GM19035 (cell line): ENCODE measurements around the gene PPRC1.

Experiments used
- ATAC-seq: cut with Tn5 transposase; IDR thresholded peaks from one replicate; pipeline ENCODE4 v1.9.1; 2021; ENCODE audit not compliant: unreplicated experiment

The PPRC1 gene, protein sequence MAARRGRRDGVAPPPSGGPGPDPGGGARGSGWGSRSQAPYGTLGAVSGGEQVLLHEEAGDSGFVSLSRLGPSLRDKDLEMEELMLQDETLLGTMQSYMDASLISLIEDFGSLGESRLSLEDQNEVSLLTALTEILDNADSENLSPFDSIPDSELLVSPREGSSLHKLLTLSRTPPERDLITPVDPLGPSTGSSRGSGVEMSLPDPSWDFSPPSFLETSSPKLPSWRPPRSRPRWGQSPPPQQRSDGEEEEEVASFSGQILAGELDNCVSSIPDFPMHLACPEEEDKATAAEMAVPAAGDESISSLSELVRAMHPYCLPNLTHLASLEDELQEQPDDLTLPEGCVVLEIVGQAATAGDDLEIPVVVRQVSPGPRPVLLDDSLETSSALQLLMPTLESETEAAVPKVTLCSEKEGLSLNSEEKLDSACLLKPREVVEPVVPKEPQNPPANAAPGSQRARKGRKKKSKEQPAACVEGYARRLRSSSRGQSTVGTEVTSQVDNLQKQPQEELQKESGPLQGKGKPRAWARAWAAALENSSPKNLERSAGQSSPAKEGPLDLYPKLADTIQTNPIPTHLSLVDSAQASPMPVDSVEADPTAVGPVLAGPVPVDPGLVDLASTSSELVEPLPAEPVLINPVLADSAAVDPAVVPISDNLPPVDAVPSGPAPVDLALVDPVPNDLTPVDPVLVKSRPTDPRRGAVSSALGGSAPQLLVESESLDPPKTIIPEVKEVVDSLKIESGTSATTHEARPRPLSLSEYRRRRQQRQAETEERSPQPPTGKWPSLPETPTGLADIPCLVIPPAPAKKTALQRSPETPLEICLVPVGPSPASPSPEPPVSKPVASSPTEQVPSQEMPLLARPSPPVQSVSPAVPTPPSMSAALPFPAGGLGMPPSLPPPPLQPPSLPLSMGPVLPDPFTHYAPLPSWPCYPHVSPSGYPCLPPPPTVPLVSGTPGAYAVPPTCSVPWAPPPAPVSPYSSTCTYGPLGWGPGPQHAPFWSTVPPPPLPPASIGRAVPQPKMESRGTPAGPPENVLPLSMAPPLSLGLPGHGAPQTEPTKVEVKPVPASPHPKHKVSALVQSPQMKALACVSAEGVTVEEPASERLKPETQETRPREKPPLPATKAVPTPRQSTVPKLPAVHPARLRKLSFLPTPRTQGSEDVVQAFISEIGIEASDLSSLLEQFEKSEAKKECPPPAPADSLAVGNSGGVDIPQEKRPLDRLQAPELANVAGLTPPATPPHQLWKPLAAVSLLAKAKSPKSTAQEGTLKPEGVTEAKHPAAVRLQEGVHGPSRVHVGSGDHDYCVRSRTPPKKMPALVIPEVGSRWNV (N-terminal part only)

DNA sequence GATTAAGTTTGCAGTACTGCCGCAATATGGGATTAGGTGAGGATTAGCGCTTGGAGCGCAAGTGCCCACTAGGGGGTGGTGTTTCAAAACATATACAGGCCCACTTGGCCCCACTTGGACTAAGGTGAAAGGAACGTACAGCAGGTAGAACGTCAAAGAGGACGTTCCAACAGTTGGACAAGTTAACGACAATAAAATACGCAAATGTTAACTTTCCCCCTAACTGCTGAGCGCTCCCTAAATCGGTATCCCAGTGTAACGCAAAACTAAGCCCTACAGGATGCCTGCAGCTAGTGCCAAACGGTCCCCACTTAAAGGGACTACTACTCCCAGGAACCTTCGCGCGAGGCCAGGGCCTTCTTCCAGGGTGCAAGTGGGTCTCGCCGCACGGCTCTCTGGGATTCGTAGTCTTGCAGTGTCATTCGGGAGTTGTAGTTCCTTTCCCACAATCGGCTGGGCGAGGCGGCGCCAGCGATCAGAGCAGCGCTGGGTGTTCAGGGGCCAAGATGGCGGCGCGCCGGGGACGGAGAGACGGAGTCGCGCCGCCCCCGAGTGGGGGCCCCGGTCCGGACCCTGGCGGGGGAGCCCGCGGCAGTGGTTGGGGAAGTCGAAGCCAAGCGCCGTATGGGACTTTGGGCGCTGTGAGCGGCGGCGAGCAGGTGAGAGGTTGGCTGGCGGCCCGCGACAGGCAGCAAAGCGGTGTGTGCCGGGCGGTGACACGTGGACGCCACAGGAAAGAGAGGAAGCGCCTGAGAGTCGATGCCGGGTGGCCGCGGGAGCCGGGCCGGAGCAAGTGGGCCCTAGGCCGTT, at the start of gene PPRC1:
PPRC1 (plus strand) TSS at position 478 of the 810 bp plus-strand sequence; CDS start at position 507, 29 bp downstream.
- peak; percentile 92 for ATAC-seq

DNA sequence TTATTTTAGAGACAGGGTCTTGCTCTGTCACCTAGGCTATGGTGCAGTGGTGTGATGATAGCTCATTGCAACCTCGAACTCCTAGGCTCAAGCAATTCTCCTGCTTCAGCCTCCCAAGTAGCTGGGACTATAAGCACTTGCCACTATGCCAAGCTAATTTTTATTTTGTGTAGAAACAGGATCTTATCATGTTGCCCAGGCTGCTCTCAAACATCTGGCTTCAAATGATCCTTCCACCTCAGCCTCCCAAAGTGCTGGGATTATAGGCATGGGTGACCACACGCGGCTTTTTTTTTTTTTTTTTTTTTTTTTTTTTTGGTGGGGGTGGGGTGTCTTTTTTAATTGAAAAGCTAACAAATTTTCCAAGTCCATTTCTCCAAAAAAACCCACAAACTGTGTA, 49.3 kb upstream of the PPRC1 start:
- no peak for ATAC-seq

DNA sequence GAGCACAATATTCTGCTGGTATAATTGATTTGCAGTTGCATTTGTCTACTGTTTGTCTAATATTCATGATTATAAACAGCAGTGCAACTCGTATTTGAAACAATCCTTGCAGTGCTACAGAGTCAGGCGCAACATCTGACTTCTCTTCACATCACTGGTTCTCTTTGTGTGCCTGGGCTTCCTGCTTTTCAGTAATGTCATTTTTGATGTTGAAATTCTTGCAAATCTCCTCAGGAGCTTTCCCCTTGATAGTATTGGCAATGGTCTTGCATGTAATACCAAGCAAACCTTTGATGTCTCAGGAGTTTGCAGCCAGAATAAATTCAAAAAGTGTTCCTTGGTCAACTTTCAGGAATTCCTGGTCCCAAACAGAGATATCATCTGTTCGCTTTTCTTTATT, 47.5 kb upstream of the PPRC1 start:
- no peak for ATAC-seq

DNA sequence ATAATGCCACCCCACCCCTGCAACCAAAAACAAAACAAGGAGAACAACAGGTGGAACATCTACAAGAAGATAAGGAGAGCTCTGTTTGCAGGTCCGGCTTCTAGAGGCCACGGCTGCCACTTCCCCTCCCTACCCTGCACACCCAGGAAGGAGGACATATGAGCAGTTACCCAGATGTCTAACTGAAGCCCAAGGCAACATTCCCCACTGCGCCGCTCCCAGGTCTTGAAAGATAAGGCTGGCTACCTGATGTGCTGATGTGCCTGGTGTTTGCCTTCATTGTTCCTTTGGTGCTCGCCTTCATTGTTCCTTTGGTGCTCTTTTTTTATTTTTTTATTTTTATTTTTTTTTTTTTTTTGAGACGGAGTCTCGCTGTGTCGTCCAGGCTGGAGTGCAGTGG, 46.6 kb upstream of the PPRC1 start:
- ATAC-seq, result no peak

DNA sequence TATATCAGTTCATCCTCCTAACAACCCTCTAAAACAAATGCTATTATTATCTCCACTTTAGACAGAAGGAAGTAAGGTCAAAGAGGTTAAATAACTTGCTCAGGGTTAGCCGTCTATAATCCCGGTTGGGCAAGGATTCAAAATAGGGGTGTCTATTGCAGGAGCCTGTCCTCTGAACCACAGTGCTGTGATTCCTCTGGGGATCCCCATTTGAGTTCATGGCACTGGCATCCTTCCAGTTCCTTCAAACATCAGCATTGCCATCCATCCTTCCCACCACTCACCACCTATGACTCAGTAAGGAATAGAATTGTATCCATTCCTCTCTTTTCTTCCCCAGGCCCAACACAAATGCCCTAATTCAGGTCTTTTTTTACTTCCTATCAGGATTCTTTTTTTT, 42.1 kb upstream of the PPRC1 start:
- ATAC-seq, result no peak

DNA sequence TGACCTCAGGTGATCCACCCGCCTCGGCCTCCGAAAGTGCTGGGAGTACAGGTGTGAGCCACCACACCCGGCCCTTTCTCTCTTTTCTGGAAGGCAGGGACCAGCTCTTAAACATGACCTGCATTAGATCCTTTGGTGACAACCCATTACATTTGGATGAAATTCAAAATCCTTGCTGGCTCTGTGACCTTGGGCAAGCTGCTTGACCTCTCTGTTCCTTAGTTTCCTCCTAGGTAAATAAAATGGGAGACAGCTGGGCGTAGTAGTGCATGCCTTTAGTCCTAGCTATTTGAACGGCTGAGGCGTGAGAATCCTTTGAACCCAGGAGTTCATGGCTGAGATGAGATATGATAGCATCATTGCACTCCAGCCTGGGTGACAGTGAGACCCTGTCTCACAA, 36.4 kb upstream of the PPRC1 start:
- no peak for ATAC-seq

DNA sequence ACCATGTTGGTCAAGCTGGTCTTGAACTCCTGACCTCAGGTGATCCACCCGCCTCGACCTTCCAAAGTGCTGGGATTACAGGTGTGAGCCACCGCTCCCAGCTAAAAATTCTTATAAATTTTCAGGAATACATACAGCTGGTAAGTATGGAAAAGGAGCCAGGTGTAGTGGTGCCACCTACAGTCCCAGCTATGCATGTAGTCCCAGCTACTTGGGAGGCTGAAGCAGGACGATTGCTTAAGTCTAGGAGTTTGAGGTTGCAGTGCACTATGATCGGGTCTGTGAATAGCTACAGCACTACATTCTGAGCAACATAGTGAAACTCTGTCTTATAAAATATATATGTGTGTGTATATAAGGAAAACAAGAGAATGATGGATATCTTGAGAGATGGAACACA, 31.7 kb upstream of the PPRC1 start:
- ATAC-seq, result no peak

DNA sequence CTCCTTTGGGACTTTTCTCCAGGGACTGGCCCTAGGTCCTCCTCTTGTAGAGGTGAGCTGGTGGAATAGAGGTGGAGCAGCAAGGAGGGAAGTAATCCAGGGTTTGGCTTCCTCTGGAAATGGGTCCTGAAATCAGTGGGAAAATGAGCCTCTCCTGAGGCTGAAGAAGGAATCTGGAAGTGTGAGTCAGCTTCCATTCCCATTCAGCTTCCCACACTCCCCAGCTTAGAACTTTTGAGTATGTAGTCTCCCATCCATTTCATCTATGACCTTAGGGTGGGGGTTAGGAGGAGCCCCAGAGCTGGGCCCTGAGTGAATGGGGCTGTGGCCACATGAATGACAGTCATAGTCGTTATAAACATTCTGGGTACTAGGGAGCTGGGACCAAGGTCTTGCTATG, 30.4 kb upstream of the PPRC1 start:
- ATAC-seq, result no peak

DNA sequence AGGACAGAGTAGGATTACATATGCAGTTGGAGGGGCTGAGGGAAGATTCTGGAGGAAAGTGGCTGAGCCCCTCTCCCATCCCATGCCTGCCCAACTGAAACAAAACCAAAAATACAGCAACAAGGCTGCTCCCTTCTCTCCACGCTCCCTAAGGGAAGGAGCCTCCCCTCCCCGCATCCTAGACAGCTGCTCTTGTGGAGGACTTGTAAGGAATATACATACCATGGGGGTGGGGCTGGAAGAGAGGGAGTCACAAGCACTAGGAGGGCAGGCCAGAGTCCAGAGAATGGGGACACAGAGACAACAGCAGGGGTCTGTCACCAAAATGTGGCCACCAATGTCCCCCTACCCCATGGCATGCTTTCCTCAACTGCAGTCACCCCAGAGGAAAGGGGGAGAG, 25.8 kb upstream of the PPRC1 start:
- ATAC-seq, result no peak

DNA sequence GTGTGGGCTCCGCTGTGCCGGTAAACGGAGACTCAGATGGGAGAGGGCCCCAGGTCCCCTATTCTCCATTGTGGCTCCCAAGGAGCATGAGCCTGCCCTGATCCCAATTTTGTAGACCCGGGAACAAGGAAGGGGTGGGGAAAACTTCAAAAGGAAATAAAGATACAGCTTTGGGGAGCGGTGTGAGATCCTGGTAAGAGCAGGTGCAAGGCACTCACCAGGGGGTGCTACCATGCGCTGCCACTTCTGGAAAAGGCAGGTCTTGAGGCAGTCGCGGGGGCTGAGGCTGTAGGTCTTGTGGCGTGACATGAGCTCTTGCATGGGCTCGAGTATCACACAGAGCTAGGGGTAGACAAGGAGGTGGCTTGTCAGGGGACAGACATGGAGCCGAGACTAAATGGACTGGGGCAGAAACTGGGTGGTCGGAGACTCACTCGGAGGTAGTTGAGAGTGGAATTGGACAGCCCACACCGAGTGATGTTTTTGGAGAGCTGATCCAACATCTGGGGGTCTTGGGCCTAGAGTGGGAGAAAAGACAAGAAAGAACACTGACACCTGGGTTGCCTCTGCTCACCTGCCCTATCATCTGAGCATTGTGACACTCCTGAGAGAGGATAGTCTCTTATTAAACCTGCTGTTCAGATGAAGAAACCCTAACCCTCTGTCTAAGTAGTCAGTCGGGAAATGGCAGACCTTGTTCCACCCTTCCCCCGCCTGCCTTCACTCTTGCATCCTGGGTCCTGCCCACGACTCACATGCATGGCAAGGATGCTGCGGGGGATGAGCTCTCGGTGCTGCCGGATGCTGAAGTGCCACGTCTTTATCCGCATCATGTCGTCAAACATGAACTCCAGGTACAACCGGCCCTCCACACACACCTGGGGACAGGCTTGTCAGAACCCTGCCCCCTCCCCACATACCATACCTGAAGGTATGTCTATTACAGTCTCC, 23.4 kb upstream of the PPRC1 start:
- no peak for ATAC-seq

DNA sequence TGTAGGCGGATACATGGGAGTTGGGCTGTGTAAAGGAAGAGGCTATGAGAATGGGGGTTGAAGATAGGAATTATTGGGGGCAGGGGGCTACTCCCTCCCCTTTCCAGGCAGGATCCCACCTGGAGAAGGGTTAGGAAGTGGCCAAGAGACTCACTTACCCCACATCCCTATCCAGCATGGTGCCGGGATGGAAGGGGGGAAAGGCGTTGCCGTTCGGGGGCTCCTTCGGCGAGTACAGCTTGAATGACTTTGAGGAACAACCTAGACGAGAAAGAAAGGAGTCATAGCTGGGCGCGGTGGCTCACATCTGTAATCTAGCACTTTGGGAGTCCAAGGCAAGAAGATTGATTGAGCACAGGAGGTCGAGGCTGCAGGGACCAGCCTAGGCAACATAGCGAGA, 21.6 kb upstream of the PPRC1 start:
- no peak for ATAC-seq

DNA sequence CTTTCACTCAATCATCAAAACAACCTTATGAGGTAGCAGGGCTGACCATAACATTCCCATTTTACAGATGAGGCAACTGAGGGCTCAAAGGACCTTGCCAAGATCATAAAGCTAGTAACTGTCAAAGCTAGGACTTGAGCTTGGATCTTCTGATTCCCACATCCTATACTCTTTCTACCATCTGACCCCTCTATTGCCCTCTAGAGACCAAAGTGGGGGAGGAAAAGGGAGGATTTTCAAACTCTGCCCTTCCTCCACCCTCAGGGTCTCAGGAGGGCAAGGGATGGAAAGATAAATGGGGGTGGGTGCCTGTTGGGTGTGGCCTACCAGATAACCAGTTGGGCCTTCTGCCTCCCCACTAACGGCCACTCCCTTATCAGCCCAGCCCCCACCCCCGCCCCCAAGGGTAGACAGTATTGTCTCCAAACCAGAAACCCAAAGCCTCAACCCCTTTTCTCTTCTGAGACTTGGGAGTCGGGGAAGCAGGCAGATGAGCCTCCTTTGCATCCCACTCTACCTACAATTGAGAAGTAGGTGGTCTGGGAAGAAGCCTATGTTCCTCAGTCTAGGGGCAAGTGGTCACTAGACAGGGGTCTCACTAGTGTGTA, 20.5 kb upstream of the PPRC1 start:
- ATAC-seq, result no peak

DNA sequence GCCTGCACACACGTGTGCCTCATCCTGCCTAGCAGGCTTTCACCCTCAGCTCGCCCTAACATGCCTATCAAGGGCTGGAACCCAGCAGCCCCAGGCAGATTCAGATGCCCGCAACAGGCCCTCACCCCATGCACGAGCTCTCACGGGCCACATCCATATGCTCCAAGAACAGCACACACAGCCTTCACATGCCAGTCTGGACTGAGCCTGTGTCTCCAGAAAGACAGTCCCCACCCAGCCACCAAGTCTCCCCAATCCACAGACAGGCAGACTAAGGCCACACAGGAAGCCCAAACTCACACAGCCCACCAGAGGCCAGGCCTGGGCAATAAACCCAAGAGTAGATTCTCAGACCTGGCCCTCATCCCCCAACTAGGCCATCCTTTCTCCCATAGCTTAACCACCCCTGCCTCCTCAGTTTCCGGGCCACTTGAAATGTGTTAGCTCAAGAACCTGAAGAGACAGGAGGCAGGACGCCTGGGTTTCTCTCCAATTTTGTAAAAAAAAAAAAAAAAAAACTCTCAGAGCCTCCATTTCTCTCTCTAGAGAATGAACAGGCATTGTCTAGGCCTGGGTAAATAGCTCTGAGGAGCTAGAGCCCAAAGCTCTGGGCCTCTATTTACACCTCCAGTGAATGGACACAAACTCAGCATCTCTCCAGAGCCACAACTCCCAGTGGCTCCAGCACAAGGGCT, 19.4 kb upstream of the PPRC1 start:
- ATAC-seq, result no peak

DNA sequence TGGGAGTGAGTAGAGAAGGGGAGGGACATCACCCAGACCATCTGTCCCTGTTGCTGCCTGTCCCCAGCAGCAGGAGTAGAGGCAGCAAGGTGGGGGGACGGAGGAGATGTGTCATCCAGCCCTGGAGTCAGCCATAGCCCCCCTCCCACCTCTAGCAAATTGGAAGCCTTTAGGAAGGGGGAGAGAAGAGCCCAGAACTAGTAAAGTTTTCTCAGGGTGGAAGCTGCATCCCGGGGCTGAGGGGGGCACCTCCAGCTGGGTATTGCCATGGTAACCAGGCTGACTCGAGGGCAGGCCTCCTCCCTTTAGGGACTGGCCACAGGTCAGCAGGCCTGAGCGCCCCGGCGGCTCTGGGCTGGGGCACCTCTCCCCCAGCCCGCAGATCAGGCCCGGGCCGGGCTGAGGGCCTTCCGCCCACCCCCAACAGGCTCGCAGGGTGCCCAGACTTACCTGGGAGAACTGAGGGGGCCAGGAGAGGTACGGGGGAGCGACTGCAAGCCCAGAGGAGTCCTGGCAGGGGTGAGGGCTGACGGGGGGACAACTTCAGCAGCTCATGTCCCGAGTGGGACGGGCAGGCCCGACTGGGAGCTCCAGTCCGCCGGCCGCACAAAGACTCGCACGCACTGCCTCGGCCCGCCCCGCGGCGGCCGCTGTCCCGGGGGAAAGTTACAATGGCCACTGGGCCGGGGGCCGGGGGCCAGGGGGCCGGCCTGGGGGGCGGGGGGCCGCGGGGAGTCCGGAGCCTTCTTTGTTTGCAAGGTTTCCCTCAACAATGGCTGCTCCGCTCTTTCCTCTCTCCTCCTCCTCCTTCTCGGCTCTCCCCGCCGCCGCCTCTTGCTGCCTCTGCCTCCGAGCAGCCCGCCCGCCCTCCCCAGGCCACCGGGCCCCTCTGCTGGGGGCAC, 18.6 kb upstream of the PPRC1 start:
- ATAC-seq, result peak; percentile 29

DNA sequence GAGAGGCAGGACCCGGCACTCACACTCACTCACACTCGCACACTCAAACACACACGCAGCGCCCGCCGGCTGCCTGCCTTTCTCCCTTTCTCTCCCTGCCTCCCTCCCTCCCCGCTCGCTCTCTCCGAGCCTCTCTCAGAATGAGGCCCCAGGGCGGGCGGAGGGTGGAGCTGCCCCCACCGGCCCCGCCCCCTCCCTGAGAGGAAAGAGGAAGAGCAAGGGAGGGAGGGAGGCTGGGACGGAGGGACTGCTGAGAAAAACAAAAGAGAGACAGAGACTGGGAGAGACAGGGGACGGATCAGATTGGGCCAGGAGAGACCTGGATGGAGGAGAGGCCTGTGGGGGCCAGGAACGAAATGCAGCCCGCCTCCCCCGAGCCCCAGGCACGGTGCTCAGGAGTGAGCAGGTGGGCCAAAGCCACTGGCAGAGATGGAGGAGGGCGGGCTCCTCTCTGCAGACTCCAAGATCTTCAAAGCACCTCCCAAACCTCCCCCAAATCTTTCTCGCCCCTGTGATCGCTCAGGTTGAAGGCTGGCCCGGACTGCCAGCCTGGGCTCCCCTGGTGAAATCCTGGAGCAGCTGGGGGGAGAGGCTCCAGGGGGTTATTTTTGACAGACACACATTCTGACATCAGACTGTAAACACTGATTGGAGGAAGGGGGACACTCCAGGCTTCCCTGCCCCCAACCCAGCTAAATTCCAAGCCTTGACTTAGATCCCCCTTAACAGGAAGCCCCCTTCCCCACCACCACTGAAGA, 17.8 kb upstream of the PPRC1 start:
- peak; percentile 61 for ATAC-seq

DNA sequence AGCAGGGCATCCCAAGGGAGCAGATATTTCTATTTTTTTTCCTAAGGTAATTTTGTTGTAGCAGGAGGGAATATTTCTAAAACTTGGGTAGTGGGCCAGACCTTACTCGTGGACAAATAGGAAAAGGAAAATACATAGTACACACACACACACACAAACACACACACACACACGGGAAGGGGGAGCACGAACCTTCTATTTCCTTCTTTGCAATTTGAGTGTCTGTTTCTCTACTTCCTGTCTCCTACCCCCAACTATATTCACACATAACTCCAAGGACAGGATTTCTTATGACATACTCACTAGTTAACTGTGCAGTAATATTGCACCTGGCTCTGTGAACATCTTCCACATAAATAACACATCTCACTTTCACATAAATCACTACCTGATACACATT, 17.1 kb upstream of the PPRC1 start:
- ATAC-seq, result no peak

DNA sequence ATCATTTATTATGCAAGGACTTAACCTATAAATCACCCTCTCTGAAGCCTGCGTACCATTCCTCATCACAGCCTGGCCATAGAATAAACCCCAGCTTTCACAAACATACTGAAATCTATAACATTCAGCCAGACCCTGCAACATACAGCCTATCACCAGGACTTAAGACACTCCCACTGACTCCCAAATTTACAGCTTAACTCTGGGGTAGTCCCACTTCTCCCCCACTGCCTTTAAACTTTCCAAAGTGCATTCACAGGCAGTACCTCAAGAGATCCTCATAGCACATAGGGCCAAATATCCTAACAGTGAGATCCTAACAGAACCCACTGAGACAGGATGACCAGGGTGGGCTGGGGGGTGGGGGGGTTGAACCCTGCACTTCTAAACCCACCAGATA, 16.2 kb upstream of the PPRC1 start:
- ATAC-seq, result no peak
